ENCODE measurements around the gene GPATCH4.

GPATCH4 gene

GRCh38 chr1:156643778-156644092 is 42.5 kb upstream of the GPATCH4 start:
- TF ChIP-seq REST (IDR thresholded peaks at IDR 0.05; ENCODE audit: insufficient read depth in 1 of 2, low read depth in 2 of 2, low read length in 2 of 2) (no peak), POLR2AphosphoS5 (IDR thresholded peaks at IDR 0.05; ENCODE audit: low read depth, low read length) (no peak), SIN3A (IDR thresholded peaks at IDR 0.05; ENCODE audit: borderline replicate concordance, insufficient read depth, low read length) (no peak), TAF1 (IDR thresholded peaks at IDR 0.05; ENCODE audit: borderline replicate concordance, insufficient read depth, low read length) (no peak), FOXP2 (optimal IDR thresholded peaks at IDR 0.05; ENCODE audit: borderline replicate concordance, extremely low read depth, extremely low read length, insufficient read depth) (no peak)

GRCh38 chr1:156643049-156643777 is 41.9 kb upstream of the GPATCH4 start:
- no peak for TF ChIP-seq FOXP2 (optimal IDR thresholded peaks at IDR 0.05; ENCODE audit: borderline replicate concordance, extremely low read depth, extremely low read length, insufficient read depth)
- TF ChIP-seq TAF1 (IDR thresholded peaks at IDR 0.05; ENCODE audit: borderline replicate concordance, insufficient read depth, low read length) = no peak
- no peak for TF ChIP-seq REST (IDR thresholded peaks at IDR 0.05; ENCODE audit: insufficient read depth in 1 of 2, low read depth in 2 of 2, low read length in 2 of 2)
- TF ChIP-seq POLR2AphosphoS5 (IDR thresholded peaks at IDR 0.05; ENCODE audit: low read depth, low read length) = no peak
- TF ChIP-seq SIN3A (IDR thresholded peaks at IDR 0.05; ENCODE audit: borderline replicate concordance, insufficient read depth, low read length) = no peak

GRCh38 chr1:156642265-156643048 is 41.2 kb upstream of the GPATCH4 start:
- TF ChIP-seq REST (IDR thresholded peaks at IDR 0.05; ENCODE audit: insufficient read depth in 1 of 2, low read depth in 2 of 2, low read length in 2 of 2) = no peak
- TF ChIP-seq POLR2AphosphoS5 (IDR thresholded peaks at IDR 0.05; ENCODE audit: low read depth, low read length) = no peak
- TF ChIP-seq TAF1 (IDR thresholded peaks at IDR 0.05; ENCODE audit: borderline replicate concordance, insufficient read depth, low read length) = no peak
- TF ChIP-seq SIN3A (IDR thresholded peaks at IDR 0.05; ENCODE audit: borderline replicate concordance, insufficient read depth, low read length) = no peak

GRCh38 chr1:156641761-156642264 is 40.5 kb upstream of the GPATCH4 start, which contains the start of gene BCAN:
Gene BCAN, plus strand, starts transcription at chr1:156642117. Its CDS starts 3,938 bp downstream, at chr1:156646055.
- TF ChIP-seq POLR2AphosphoS5 (IDR thresholded peaks at IDR 0.05; ENCODE audit: low read depth, low read length) (no peak), REST (IDR thresholded peaks at IDR 0.05; ENCODE audit: insufficient read depth in 1 of 2, low read depth in 2 of 2, low read length in 2 of 2) (no peak), FOXP2 (optimal IDR thresholded peaks at IDR 0.05; ENCODE audit: borderline replicate concordance, extremely low read depth, extremely low read length, insufficient read depth) (no peak), SIN3A (IDR thresholded peaks at IDR 0.05; ENCODE audit: borderline replicate concordance, insufficient read depth, low read length) (no peak), TAF1 (IDR thresholded peaks at IDR 0.05; ENCODE audit: borderline replicate concordance, insufficient read depth, low read length) (no peak)
